GM12865 (cell line): ENCODE measurements around the gene MYL12A.
A peak's percentile ranks its signal among the peaks of the same experiment; 100 is the strongest.

Experiments
- DNase-seq: peaks from one replicate; pipeline ENCODE4 v3.0.0; 2010; ENCODE audit warnings: low read depth
- H3K4me3 ChIP-seq: 2 replicates; pipeline ENCODE4 v1.5.1; 2011; ENCODE audit warnings: mild to moderate bottlenecking, low read depth, low read length, control low read depth
- CTCF ChIP-seq: IDR thresholded peaks from 2 replicates; pipeline ENCODE4 v1.5.1; 2011; ENCODE audit warnings: low read length, control low read depth, low read depth, inconsistent platforms; ENCODE audit not compliant: insufficient read depth; ENCODE audit errors: missing control alignments

The MYL12A gene

GRCh38 chr18:3211236-3211992, 36.2 kb upstream of the MYL12A start:
- H3K4me3 ChIP-seq: no peak overlapping the region
- no peak for TF ChIP-seq CTCF
- DNase-seq: no peak

GRCh38 chr18:3212657-3213056, 34.9 kb upstream of the MYL12A start:
- DNase-seq: no peak
- no peak for TF ChIP-seq CTCF
- H3K4me3 ChIP-seq: no peak overlapping the region

GRCh38 chr18:3213300-3214059, 34.1 kb upstream of the MYL12A start:
- TF ChIP-seq CTCF: no peak
- no peak overlapping the region for H3K4me3 ChIP-seq

GRCh38 chr18:3214855-3215637, 32.6 kb upstream of the MYL12A start:
- no peak for TF ChIP-seq CTCF
- H3K4me3 ChIP-seq: no peak overlapping the region
- DNase-seq: no peak

More at GRCh38 chr18:3213300-3214059, 34.1 kb upstream of the MYL12A start:
- DNase-seq: peak; percentile 24

- H3K4me3 ChIP-seq: no peak overlapping the region
- no peak for TF ChIP-seq CTCF
- DNase-seq: no peak
Observed at GRCh38 chr18:3216987-3217386, 30.6 kb upstream of the MYL12A start.

- DNase-seq: no peak
- no peak for TF ChIP-seq CTCF
Observed at GRCh38 chr18:3217948-3218647, 29.5 kb upstream of the MYL12A start.

More at GRCh38 chr18:3217948-3218647, 29.5 kb upstream of the MYL12A start:
- no peak overlapping the region for H3K4me3 ChIP-seq
